Thymus (tissue), 11 donors: ENCODE results near the gene UPF1. TPM values are rescaled to one million over a fixed set of nuclear protein-coding genes. Genes with fewer than 3 reads are reported as not detected.

Source experiments
- DNase-seq, 9 donors: peaks; one replicate each; pipeline ENCODE4 v3.0.0-alpha.2; 2013; ENCODE audit warnings: low spot score in 9 of 9, low read depth in 6 of 9, missing footprints in 1 of 9
- H3K27ac ChIP-seq, 2 donors: one replicate each; pipeline ENCODE4 v1.5.1; 2013; ENCODE audit warnings: control low read depth in 1 of 2, low read depth in 1 of 2, low read length in 1 of 2, mild to moderate bottlenecking in 1 of 2, moderate library complexity in 1 of 2
- H3K27me3 ChIP-seq, 2 donors: one replicate each; pipeline ENCODE4 v1.5.1; 2013; ENCODE audit warnings: low read length in 1 of 2; ENCODE audit not compliant: control insufficient read depth in 2 of 2, insufficient read depth in 1 of 2
- H3K36me3 ChIP-seq, 2 donors: one replicate each; pipeline ENCODE4 v1.5.1; 2013; ENCODE audit warnings: low read length in 1 of 2, mild to moderate bottlenecking in 1 of 2, moderate library complexity in 1 of 2; ENCODE audit not compliant: control insufficient read depth in 2 of 2, insufficient read depth in 2 of 2
- H3K4me1 ChIP-seq, 2 donors: one replicate each; pipeline ENCODE4 v1.5.1; 2013; ENCODE audit warnings: low read length in 2 of 2; ENCODE audit not compliant: control insufficient read depth in 2 of 2, insufficient read depth in 2 of 2
- H3K4me3 ChIP-seq, 2 donors: one replicate each; pipeline ENCODE4 v1.5.1; 2013; ENCODE audit warnings: low read length in 2 of 2, control low read depth in 1 of 2, mild to moderate bottlenecking in 1 of 2
- H3K9me3 ChIP-seq, 2 donors: one replicate each; pipeline ENCODE4 v1.5.1; 2013; ENCODE audit warnings: low read length in 1 of 2, mild to moderate bottlenecking in 1 of 2; ENCODE audit not compliant: control insufficient read depth in 2 of 2, insufficient read depth in 1 of 2
- WGBS: extraction: QIAGEN DNeasy Blood & Tissue Kit; methylation state at CpG from one replicate; pipeline ENCODE4 v1.1.7; 2013; 5-methylcytosine and 5-hydroxymethylcytosine counted together
- polyA plus RNA-seq: library from polyadenylated mRNA; stranded (reverse); fragments of 200-250 nt; gene quantifications from one replicate; pipeline ENCODE4 v1.2.3, GENCODE V29; 2013
- total RNA-seq: library from RNA; stranded (reverse); fragments of 120-200 nt; gene quantifications from one replicate; pipeline ENCODE4 v1.2.4, GENCODE V29; 2013
- donor health status: healthy.

UPF1 gene
- total and polyA plus RNA-seq, 2 donors = 25.4 to 61.0 TPM

- Histone ChIP-seq H3K4me3 (no peak overlapping the region), H3K36me3 (peaks cover 77 to 81% of the 10 kb centered on the region in 2 donors), H3K9me3 (no peaks in the 10 kb centered on the region), H3K27ac (no peak overlapping the region), H3K27me3 (peaks cover 23 to 30% of the 10 kb centered on the region in 2 donors), H3K4me1 (peaks cover 0 to 4% of the 10 kb centered on the region in 2 donors)
- DNase-seq = no peak
- WGBS = 97% methylated on average over 27 of the region's 27 CpGs
These were observed 33.6 kb downstream of the UPF1 start for GRCh38 chr19:18865106-18865972.

- WGBS = 68% methylated on average over 38 of the region's 38 CpGs
- H3K27ac ChIP-seq = peak overlapping the region in 1 of 2 donors; percentile 8
- peaks cover 0 to 4% of the 10 kb centered on the region in 2 donors for H3K4me1 ChIP-seq
- H3K27me3 ChIP-seq = peaks cover 29 to 39% of the 10 kb centered on the region in 2 donors
- no peak overlapping the region for H3K4me3 ChIP-seq
- H3K9me3 ChIP-seq = no peaks in the 10 kb centered on the region
- peaks cover 68 to 73% of the 10 kb centered on the region in 2 donors for H3K36me3 ChIP-seq
- DNase-seq = peak in 8 of 9 donors; percentile 16 to 65 (median 31)
These were observed 34.4 kb downstream of the UPF1 start for GRCh38 chr19:18865973-18866799.

- H3K27ac ChIP-seq = no peak overlapping the region
- DNase-seq = no peak
- 96% methylated on average over 17 of the region's 17 CpGs for WGBS
- H3K27me3 ChIP-seq = peaks cover 33 to 45% of the 10 kb centered on the region in 2 donors
- H3K9me3 ChIP-seq = no peaks in the 10 kb centered on the region
- peaks cover 0 to 9% of the 10 kb centered on the region in 2 donors for H3K4me1 ChIP-seq
- H3K4me3 ChIP-seq = no peak overlapping the region
- peaks cover 63 to 67% of the 10 kb centered on the region in 2 donors for H3K36me3 ChIP-seq
These were observed 35.0 kb downstream of the UPF1 start for GRCh38 chr19:18866800-18867123.

- DNase-seq = no peak
- H3K4me1 ChIP-seq = peaks cover 0 to 9% of the 10 kb centered on the region in 2 donors
- 98% methylated on average over 23 of the region's 23 CpGs for WGBS
- peaks cover 36 to 46% of the 10 kb centered on the region in 2 donors for H3K27me3 ChIP-seq
- peaks cover 58 to 63% of the 10 kb centered on the region in 2 donors for H3K36me3 ChIP-seq
- H3K9me3 ChIP-seq = no peaks in the 10 kb centered on the region
- H3K4me3 ChIP-seq = no peak overlapping the region
- no peak overlapping the region for H3K27ac ChIP-seq
These were observed 35.4 kb downstream of the UPF1 start for GRCh38 chr19:18867199-18867598.

- Histone ChIP-seq H3K27me3 (peaks cover 36 to 48% of the 10 kb centered on the region in 2 donors), H3K4me1 (peaks cover 0 to 10% of the 10 kb centered on the region in 2 donors), H3K4me3 (no peak overlapping the region), H3K9me3 (no peaks in the 10 kb centered on the region), H3K27ac (no peak overlapping the region), H3K36me3 (peaks cover 53 to 57% of the 10 kb centered on the region in 2 donors)
- WGBS = 95% methylated on average over 23 of the region's 23 CpGs
- no peak for DNase-seq
These were observed 36.0 kb downstream of the UPF1 start for GRCh38 chr19:18867751-18868150.

- no peak for DNase-seq
- peaks cover 46 to 50% of the 10 kb centered on the region in 2 donors for H3K36me3 ChIP-seq
- H3K4me3 ChIP-seq = no peak overlapping the region
- peaks cover 36 to 52% of the 10 kb centered on the region in 2 donors for H3K27me3 ChIP-seq
- no peaks in the 10 kb centered on the region for H3K9me3 ChIP-seq
- 62% methylated on average over 77 of the region's 77 CpGs for WGBS
- no peak overlapping the region for H3K27ac ChIP-seq
- H3K4me1 ChIP-seq = peaks cover 0 to 10% of the 10 kb centered on the region in 2 donors
These were observed 36.7 kb downstream of the UPF1 start for GRCh38 chr19:18868380-18869022.

- Histone ChIP-seq H3K27me3 (peaks cover 36 to 52% of the 10 kb centered on the region in 2 donors), H3K4me3 (no peak overlapping the region), H3K27ac (no peak overlapping the region), H3K4me1 (peaks cover 0 to 10% of the 10 kb centered on the region in 2 donors), H3K36me3 (peaks cover 40 to 43% of the 10 kb centered on the region in 2 donors), H3K9me3 (no peaks in the 10 kb centered on the region)
- 29% methylated on average over 71 of the region's 71 CpGs for WGBS
- DNase-seq = no peak
These were observed 37.4 kb downstream of the UPF1 start for GRCh38 chr19:18869023-18869618.

- peaks cover 0 to 10% of the 10 kb centered on the region in 2 donors for H3K4me1 ChIP-seq
- H3K36me3 ChIP-seq = peaks cover 33 to 37% of the 10 kb centered on the region in 2 donors
- H3K9me3 ChIP-seq = no peaks in the 10 kb centered on the region
- no peak for DNase-seq
- peaks cover 36 to 54% of the 10 kb centered on the region in 2 donors for H3K27me3 ChIP-seq
- no peak overlapping the region for H3K27ac ChIP-seq
- WGBS = 16% methylated on average over 62 of the region's 62 CpGs
- no peak overlapping the region for H3K4me3 ChIP-seq
These were observed 38.2 kb downstream of the UPF1 start for GRCh38 chr19:18869781-18870530.
